ENCODE data around the gene WASF3.

DNA sequence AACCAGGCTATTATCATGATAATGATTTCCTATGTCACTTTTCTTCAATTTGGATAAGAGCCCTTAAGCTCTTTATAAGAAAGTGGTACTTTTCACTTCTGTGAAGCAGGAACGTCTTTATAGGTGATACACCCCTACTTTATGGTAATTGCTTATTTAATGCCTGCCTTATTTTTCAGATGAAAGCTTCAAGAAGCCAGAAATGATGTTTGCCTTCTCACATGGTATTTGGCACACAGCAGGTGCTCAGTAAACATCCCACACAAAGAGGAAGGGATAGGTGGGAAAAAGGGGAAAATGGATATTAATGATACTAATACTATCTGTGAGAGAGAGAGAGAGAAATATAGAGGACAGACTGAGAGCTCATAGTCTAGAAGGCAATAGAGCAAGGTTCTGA is 29.0 kb upstream of the WASF3 start:
- TF ChIP-seq POLR2A (IDR thresholded peaks at IDR 0.05; ENCODE audit: low read depth, low read length) (no peak), TAF1 (IDR thresholded peaks at IDR 0.05; ENCODE audit: low read depth, low read length) (no peak), POLR2AphosphoS5 (IDR thresholded peaks at IDR 0.05; ENCODE audit: low read depth, low read length) (no peak)
